ENCODE measurements around the gene DCBLD2. TPM values are rescaled to one million over a fixed set of nuclear protein-coding genes. Genes with fewer than 3 reads are reported as not detected.

DCBLD2 gene
- total and polyA plus RNA-seq, 9 donors, result 13.5 to 58.7 (median 38.0) TPM

DNA sequence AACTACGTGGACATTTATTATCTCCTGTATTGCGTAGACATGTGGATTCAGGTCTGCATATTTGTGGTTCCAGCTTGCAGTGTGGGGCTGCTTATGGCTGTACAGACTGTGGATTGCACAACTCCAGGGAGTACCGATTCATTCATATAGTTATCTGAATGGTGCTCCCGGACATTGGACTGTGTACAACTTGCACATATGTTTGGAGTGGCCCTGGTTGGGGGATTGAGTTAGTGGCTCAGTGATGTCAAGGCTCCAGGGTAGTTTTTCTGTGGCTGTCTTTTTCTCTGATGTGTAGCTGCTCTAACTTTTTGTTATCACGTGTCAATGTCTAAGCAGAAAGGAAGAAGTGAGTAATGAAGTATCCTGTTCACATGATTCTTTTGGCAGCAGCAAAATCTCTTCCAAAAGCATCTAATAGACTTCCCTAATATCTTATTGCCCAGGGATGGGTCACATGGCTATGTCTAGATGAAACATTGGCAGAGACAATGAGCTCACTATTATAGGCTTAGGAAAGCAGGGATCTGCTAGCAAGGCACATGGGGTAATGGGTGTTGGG lies 122.6 kb downstream of the DCBLD2 start:
- intact Hi-C loops (cut with DNase I), result no loop called here
- no peak for DNase-seq

DNA sequence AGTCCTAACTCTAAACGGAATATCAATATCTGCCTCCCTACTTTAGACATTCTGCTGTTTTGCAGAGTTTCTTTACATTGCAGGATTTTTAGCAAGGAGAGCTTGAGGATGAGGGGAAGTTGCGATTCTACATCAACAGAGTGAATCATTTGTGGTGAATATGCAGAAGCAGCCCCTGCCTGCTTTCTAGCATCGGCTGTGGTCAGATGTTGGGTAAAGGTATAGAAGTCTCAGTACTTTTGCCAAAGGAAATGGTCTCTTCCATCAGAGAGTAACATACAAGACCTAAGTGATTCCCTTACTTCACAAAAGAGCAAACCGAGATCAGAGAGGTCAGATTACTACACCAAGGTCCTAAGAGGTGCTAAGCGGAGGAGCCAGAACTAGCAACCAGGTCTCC lies 123.1 kb downstream of the DCBLD2 start:
- no peak for DNase-seq
- WGBS, 3 donors, result 80 to 89% (median 87%) methylated on average over 5 of the region's 5 CpGs
- intact Hi-C loops (cut with DNase I), result no loop called here
- H3K27me3 ChIP-seq, result no peaks in the 10 kb centered on the region
- no peak overlapping the region for H3K4me3 ChIP-seq
- H3K9me3 ChIP-seq, result no peaks in the 10 kb centered on the region
- no peaks in the 10 kb centered on the region for H3K36me3 ChIP-seq
- TF ChIP-seq POLR2A (IDR thresholded peaks at IDR 0.05) (no peak), EP300 (IDR thresholded peaks at IDR 0.05) (no peak)
- TF ChIP-seq, protein P1, sequence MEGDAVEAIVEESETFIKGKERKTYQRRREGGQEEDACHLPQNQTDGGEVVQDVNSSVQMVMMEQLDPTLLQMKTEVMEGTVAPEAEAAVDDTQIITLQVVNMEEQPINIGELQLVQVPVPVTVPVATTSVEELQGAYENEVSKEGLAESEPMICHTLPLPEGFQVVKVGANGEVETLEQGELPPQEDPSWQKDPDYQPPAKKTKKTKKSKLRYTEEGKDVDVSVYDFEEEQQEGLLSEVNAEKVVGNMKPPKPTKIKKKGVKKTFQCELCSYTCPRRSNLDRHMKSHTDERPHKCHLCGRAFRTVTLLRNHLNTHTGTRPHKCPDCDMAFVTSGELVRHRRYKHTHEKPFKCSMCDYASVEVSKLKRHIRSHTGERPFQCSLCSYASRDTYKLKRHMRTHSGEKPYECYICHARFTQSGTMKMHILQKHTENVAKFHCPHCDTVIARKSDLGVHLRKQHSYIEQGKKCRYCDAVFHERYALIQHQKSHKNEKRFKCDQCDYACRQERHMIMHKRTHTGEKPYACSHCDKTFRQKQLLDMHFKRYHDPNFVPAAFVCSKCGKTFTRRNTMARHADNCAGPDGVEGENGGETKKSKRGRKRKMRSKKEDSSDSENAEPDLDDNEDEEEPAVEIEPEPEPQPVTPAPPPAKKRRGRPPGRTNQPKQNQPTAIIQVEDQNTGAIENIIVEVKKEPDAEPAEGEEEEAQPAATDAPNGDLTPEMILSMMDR (IDR thresholded peaks at IDR 0.05), result no peak
- no peaks in the 10 kb centered on the region for H3K4me1 ChIP-seq (ENCODE audit: insufficient read depth)
- no peak overlapping the region for H3K27ac ChIP-seq

More for the DNA sequence above, 122.6 kb downstream of the DCBLD2 start:
- Histone ChIP-seq H3K27me3 (no peaks in the 10 kb centered on the region), H3K4me1 (ENCODE audit: insufficient read depth) (no peaks in the 10 kb centered on the region), H3K4me3 (no peak overlapping the region), H3K27ac (no peak overlapping the region), H3K36me3 (no peaks in the 10 kb centered on the region), H3K9me3 (no peaks in the 10 kb centered on the region)
- TF ChIP-seq EP300 (IDR thresholded peaks at IDR 0.05), result no peak
- TF ChIP-seq, protein P1 (IDR thresholded peaks at IDR 0.05), result no peak
- no peak for TF ChIP-seq POLR2A (IDR thresholded peaks at IDR 0.05)
- WGBS, 3 donors, result 31 to 51% (median 45%) methylated on average over 5 of the region's 5 CpGs

DNA sequence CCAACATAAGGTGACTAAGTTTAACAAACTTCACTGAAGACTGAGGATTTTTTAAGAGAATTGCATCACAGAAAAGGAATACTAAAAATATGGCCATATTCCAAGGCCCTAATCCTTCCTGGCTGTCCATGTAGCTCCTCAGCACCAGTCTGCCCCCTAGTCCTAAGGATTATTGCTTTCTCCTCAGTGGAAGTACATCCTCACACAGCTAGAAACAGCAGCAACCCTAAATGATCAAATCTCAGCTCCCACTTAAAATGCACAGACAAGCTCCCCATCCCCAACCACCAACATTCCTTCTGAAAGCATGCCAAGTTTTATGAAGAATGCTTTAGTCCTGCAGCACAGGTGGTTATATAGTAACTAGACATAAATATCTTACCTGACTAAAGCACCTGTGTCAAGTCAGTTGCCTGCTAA lies 123.7 kb downstream of the DCBLD2 start:
- no peak overlapping the region for H3K4me3 ChIP-seq
- no peak for DNase-seq
- H3K36me3 ChIP-seq, result no peaks in the 10 kb centered on the region
- no peaks in the 10 kb centered on the region for H3K9me3 ChIP-seq
- H3K4me1 ChIP-seq (ENCODE audit: insufficient read depth), result no peaks in the 10 kb centered on the region
- intact Hi-C loops (cut with DNase I), result no loop called here
- TF ChIP-seq, protein P1 (IDR thresholded peaks at IDR 0.05), result no peak
- TF ChIP-seq POLR2A (IDR thresholded peaks at IDR 0.05), result no peak
- no peak for TF ChIP-seq EP300 (IDR thresholded peaks at IDR 0.05)
- H3K27me3 ChIP-seq, result no peaks in the 10 kb centered on the region
- H3K27ac ChIP-seq, result no peak overlapping the region

DNA sequence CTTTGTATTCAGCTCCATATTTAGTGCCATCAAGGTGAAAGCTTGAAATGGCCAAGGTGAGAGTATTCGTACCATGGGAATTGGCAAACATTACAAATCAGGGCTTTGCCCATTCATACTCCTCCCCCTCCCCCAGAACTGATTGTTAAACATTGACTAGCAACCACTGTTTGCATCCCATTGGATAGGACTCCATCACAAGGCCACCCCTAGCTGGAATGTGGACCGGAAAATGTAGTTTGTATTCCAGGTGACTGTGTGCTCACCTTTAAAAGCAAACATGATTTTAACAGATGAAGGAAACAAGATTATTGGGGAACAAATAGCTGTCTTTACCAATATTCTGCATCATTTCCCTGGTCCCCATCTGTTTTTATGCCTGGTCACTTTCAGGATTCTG lies 124.2 kb downstream of the DCBLD2 start:
- TF ChIP-seq, protein P1 (IDR thresholded peaks at IDR 0.05), result no peak
- no peak for TF ChIP-seq EP300 (IDR thresholded peaks at IDR 0.05)
- TF ChIP-seq POLR2A (IDR thresholded peaks at IDR 0.05), result no peak
- no peak for DNase-seq
- Histone ChIP-seq H3K4me3 (no peak overlapping the region), H3K4me1 (ENCODE audit: insufficient read depth) (no peaks in the 10 kb centered on the region), H3K36me3 (no peaks in the 10 kb centered on the region), H3K27ac (no peak overlapping the region), H3K27me3 (no peaks in the 10 kb centered on the region), H3K9me3 (no peaks in the 10 kb centered on the region)
- intact Hi-C loops (cut with DNase I), result no loop called here
- 94 to 97% (median 97%) methylated on average over 2 of the region's 2 CpGs for WGBS, 3 donors
